Transverse colon (tissue), 4 donors: ENCODE results near the gene C1QA.

Experiments
- EP300 ChIP-seq: sonication (generic); formaldehyde crosslinking; IDR thresholded peaks from one replicate; pipeline ENCODE4 v1.6.1; 2017; ENCODE audit warnings: antibody characterized with exemption, low read depth
- POLR2AphosphoS5 ChIP-seq, 3 donors: sonication (generic); formaldehyde crosslinking; IDR thresholded peaks; one replicate each; pipeline ENCODE4 v1.6.1; 2016; ENCODE audit warnings: antibody characterized with exemption in 3 of 3
- TF ChIP-seq, protein P1 (sequence below), 5 experiments: fragments of 200-600 bp in 3 of 5; fragments of 450-650 bp in 2 of 5; sonication (generic) in 3 of 5; IDR thresholded peaks; 1 replicate in 2 of 5; 2 replicates in 3 of 5; pipeline ENCODE4 v1.5.1; 2016 to 2017; ENCODE audit warnings: antibody characterized with exemption in 5 of 5, inconsistent platforms in 3 of 5, mild to moderate bottlenecking in 2 of 5, moderate library complexity in 1 of 5

DNA sequence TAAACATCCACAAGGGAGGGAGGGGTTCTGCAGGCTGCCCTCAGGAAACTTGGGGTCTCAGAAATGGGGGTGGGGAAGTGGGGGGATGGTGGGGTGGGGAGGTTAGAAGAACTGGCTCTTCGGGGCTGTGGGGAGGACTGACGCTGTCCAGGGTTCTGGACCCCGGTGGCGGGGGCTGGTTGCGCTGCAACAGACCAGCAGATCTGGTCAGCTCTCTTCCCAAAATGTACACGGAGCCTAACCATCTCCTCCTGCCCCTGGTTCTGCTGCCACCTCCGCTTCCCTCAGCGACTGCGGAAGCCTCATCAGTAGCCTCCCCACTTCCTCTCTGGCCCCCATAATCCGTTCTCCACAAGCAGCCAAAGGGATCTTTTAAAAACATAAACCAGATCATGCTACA lies 29.3 kb upstream of the C1QA start:
- TF ChIP-seq, protein P1, sequence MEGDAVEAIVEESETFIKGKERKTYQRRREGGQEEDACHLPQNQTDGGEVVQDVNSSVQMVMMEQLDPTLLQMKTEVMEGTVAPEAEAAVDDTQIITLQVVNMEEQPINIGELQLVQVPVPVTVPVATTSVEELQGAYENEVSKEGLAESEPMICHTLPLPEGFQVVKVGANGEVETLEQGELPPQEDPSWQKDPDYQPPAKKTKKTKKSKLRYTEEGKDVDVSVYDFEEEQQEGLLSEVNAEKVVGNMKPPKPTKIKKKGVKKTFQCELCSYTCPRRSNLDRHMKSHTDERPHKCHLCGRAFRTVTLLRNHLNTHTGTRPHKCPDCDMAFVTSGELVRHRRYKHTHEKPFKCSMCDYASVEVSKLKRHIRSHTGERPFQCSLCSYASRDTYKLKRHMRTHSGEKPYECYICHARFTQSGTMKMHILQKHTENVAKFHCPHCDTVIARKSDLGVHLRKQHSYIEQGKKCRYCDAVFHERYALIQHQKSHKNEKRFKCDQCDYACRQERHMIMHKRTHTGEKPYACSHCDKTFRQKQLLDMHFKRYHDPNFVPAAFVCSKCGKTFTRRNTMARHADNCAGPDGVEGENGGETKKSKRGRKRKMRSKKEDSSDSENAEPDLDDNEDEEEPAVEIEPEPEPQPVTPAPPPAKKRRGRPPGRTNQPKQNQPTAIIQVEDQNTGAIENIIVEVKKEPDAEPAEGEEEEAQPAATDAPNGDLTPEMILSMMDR (IDR thresholded peaks at IDR 0.05): no peak
- TF ChIP-seq EP300 (no peak), POLR2AphosphoS5 (IDR thresholded peaks at IDR 0.05) (no peak)
